Posterior cingulate gyrus (tissue), 11 donors: ENCODE measurements around the gene ALX3.
"Not testable (repeated sequence)": the region's sequence is repeated elsewhere in the genome, so short reads cannot be mapped to it uniquely, and the experiment has no call there.

ENCODE experiments used
- DNase-seq, 10 donors: peaks; one replicate each; pipeline versions ENCODE4 v3.0.0 to v3.0.0-alpha.2; 2020 to 2021; ENCODE audit warnings: mixed read lengths in 3 of 10
- intact Hi-C: fragments of 100-400 bp; cut with DNase I; formaldehyde crosslinking; loops from one replicate; pipeline ENCODE4 v1.15.1; 2023

The ALX3 gene

DNA sequence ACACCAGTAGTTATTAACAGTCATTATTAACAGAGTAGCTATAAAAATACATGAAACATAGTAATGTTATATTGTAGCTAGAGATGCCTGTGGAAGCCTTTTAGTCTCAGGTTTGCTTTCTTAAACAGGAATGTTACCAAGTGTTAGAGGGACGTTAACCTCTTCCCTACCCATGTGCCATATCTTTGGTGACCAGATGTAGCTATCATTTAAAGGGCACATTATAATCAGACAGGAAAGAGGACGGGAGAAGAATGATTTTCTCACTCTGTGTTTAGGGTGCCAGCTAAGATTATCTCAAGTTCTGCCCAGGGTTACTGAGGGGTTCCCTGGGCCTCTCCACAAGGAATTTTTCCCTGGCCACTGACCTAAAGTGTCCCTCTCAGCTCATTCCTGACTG, 20.9 kb upstream of the ALX3 start:
- intact Hi-C loops: no loop called here
- DNase-seq: peak in 1 of 10 donors; percentile 7

DNA sequence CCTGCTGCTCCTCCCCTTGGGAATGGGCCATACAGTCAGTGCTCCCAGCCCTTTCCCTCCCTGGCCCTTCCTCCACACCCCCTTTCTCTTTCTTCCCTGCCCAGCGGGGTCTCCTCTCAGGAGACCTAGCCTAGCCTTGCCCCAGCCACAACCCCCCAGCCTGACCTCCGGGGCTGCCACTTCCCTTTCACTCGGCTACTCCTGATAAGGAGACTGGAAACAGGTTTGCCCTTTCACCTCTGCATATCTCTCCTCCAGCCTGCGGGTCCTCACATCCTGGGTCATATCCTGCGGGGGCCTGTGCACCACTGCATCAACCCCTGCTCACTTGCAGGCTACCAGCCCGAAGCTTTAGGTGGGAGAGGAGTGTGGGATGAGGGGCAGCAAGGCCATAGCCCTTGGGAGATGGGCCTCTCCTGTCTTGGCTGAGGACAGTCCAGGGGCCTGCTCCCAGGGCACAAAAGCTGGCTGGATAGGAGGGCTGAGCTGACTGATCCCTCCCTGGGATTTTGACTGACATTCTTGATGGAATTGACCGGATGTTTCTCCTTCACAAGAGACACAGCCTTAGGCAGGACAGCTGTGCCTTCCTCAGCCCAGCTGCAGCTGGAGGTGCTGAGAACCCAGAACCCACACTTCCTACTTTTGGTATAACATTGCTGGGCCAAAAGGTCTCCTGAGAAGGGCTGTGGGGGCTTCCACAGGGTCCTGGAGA, 19.2 kb upstream of the ALX3 start:
- intact Hi-C loops: no loop called here
- DNase-seq: peak in 1 of 10 donors; percentile 64

- intact Hi-C loops: no loop called here
- DNase-seq: peak in 1 of 10 donors; percentile 62
Observed at GRCh38 chr1:110088739-110089316, 18.4 kb upstream of the ALX3 start.

DNA sequence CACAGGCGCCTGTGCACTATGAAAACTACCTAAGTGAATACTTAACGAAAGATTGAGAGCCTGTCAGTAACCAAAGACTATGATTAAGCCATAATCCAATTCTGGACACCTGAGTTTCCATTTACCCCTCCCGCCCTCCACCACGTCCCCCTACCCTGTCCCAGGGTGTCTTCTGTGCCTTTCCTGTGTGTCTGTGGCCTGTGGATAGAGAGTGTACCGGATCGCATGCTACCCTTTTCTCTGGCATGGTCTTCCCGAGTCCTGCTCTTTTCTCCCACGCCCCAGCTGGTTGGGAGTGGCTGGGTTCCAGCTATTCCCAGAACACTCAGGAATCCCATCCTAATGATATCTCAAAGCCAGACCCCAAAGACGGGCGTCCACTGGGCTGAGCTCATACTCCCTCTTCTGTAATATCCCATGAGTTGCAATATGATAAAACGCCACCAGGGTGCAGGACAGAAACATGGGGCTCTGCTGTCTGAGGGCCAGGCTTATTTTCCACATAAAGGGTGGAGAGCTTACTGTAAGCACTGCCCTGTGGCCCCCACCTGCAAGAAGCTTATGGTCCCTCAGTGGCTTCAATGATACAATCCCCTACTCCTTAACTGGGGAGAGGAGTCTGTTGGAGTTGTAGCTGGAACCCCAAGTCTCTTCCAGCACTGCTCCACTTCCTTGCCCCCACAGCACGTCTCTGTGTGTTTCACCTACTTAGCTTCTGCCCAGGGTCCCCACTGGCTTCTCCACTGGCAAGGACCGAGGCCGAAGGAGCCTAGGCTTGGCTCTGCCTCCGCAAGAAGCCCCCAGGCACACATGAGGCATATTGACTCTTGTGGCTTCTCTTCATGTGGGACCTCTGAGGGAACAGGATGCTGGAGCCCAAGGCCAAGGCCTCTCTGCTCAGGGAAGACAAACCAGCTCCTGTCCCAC, 17.6 kb upstream of the ALX3 start:
- intact Hi-C loops: no loop called here
- DNase-seq: peak in 5 of 10 donors; percentile 24 to 86 (median 47)

GRCh38 chr1:110086961-110087360, 16.5 kb upstream of the ALX3 start:
- DNase-seq: no peak
- intact Hi-C loops: no loop called here

GRCh38 chr1:110085671-110086070, 15.2 kb upstream of the ALX3 start:
- intact Hi-C loops: no loop called here
- DNase-seq: peak in 2 of 10 donors; percentile 8 to 46

- DNase-seq: peak in 2 of 10 donors; percentile 66 to 82
- intact Hi-C loops: no loop called here
Observed at GRCh38 chr1:110084227-110085078, 14.0 kb upstream of the ALX3 start.

DNA sequence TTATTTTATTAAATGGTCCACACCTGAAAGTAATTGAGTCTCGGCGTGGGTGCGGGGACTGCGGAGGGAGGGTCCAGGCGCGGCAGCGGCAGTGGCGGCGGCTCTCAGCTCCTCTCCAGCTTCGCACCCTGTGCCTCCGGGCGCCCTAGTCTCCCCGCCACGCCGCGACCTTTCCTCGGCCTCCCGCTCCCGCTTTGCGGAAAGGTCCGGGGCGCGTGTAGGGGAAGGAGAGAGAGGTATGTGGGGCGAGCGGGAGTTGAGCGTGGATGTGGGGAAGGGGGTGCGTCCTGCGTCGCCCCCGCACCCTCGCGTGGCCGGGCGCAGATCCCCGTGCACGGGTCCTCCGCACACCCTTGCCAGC, 13.4 kb upstream of the ALX3 start:
- intact Hi-C loops: no loop called here
- DNase-seq: peak in 1 of 10 donors; percentile 80

DNA sequence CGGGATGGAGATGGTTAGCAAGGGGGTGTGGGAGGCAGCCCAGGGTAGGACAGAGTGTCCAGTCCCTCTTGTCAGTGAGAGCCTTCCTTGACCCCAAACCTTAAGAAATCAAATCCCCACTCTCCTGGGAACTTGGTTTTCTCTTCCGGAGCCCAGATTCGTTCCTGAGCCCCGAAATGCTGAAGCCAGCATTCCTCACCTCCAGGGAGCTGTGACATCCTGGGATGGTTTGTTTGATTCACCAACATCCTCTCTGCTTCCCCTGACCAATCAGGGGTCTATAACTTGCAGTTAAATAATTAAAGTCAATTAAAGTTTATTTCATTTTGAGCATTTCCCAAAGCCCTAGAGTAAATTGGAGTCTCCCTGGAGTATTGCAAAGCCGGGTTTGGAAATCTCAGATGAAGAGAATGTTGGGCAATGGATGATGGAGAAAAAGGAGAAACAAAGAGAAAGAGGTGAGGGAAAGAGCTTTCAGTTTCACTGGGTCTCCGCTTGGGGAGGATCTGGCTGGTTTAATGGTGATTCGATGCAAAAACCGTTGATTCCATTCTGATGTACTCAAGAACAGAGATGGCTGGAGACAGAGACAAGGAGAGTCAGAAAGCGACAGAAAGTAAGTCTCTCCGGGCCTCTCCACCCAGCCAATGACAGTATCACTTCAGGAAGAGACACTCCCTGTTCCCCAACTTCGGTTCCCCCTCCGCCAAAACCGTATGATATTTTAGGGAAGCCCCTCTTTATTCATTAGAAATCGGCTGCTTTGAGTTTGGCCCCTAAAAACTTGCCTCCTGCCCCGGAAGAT, 12.8 kb upstream of the ALX3 start:
- intact Hi-C loops: no loop called here
- DNase-seq: no peak

GRCh38 chr1:110082477-110082876, 12.0 kb upstream of the ALX3 start:
- intact Hi-C loops: no loop called here
- DNase-seq: peak in 1 of 10 donors; percentile 1

- intact Hi-C loops: no loop called here
- peak in 1 of 10 donors; percentile 39 for DNase-seq
Observed at GRCh38 chr1:110081061-110081460, 10.6 kb upstream of the ALX3 start.

DNA sequence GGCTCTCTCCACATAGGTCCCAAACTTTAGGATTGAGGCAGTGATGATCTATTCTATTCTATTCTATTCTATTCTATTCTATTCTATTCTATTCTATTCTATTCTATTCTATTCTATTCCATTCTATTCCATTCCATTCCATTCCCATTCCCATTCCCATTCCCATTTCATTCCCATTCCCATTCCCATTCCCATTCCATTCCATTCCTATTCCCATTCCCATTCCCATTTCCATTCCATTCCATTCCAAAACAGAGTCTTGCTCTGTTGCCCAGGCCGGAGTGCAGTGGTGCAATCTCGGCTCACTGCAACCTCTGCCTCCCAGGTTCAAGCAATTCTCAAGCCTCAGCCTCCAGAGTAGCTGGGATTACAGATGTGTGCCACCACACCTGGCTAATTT, 9.5 kb upstream of the ALX3 start:
- intact Hi-C loops, DNase-seq: not testable (repeated sequence)

- DNase-seq: peak in 2 of 10 donors; percentile 37 to 50
- intact Hi-C loops: no loop called here
Observed at GRCh38 chr1:110076789-110077500, 6.5 kb upstream of the ALX3 start.

DNA sequence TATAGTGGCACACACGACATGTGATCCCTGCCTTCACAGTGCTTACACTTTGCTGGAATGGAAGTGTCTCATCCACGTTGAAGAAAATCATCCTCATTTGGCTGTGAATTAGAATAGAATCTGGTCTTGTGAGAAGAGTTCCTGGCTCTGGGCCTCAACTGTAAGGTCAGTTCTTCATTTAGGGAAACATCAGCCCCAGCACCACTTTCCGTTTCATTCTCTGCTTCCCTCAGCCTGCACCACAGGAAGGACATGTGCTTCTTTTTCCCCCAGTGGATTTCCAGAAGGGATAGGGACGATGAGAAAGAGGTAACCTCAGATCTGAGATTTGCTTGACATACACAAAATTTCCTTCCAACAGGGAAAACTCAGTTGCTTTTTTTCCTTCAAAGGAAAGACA, 3.7 kb upstream of the ALX3 start:
- intact Hi-C loops: no loop called here
- DNase-seq: no peak

- DNase-seq: no peak
- intact Hi-C loops: no loop called here
Observed at GRCh38 chr1:110070282-110070669, 196 bp downstream of the ALX3 start.

- peak in 2 of 10 donors; percentile 64 to 71 for DNase-seq
- intact Hi-C loops: no loop called here
Observed at GRCh38 chr1:110069404-110070281, 829 bp downstream of the ALX3 start.

GRCh38 chr1:110068646-110069403, 1.6 kb downstream of the ALX3 start:
- intact Hi-C loops: no loop called here

More at GRCh38 chr1:110068646-110069403, 1.6 kb downstream of the ALX3 start:
- DNase-seq: peak in 1 of 10 donors; percentile 62
